GM10847 (cell line): Measurements from ENCODE around the gene SSTR5.

Source experiments
- POLR2A ChIP-seq: IDR thresholded peaks from 2 replicates; pipeline ENCODE4 v1.6.1; 2011; ENCODE audit not compliant: insufficient read length; ENCODE audit errors: extremely low read depth

The SSTR5 gene

DNA sequence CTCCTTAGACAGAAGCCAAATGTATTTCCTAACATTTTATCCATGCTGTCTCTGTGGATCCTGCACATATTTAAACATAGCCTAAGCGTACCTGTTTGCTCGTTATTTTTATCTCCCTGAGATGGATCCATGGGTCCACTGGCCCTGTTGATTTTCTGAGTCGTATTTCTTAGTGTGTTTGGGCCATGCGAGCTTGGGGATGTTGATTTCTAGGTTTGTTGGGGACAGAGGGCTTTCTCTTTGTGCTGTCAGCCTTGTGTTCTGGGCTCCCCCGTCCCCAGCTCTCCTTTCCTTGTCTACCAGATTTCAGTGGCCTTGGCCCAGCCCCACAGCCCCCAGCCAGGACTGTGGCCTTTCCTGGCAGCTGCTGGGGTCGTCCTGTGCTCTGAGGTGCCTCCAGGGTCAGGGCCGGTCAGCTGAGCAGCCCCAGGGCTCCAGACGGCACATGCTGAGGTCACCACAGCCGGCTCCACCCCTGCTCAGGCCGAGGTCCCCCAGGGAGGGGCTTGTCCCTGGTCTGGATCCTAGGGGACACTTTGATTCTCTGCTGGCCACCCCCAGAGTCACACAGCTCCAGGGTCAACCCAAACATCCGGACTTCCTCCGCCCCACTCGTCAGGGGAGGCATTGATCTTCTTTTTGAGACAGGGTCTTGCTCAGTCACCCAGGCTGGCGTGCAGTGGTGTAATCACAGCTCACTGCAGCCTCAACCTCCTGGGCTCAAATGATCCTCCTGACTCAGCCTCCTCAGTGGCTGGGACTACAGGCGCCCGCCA, 4.4 kb downstream of the SSTR5 start:
- TF ChIP-seq POLR2A = no peak

- TF ChIP-seq POLR2A = no peak
Measured at GRCh38 chr16:1077877-1078578, 5.5 kb downstream of the SSTR5 start.

GRCh38 chr16:1078579-1079021, 6.1 kb downstream of the SSTR5 start:
- TF ChIP-seq POLR2A = no peak

GRCh38 chr16:1079341-1079740, 6.8 kb downstream of the SSTR5 start:
- TF ChIP-seq POLR2A = no peak

GRCh38 chr16:1079786-1080525, 7.4 kb downstream of the SSTR5 start:
- no peak for TF ChIP-seq POLR2A

DNA sequence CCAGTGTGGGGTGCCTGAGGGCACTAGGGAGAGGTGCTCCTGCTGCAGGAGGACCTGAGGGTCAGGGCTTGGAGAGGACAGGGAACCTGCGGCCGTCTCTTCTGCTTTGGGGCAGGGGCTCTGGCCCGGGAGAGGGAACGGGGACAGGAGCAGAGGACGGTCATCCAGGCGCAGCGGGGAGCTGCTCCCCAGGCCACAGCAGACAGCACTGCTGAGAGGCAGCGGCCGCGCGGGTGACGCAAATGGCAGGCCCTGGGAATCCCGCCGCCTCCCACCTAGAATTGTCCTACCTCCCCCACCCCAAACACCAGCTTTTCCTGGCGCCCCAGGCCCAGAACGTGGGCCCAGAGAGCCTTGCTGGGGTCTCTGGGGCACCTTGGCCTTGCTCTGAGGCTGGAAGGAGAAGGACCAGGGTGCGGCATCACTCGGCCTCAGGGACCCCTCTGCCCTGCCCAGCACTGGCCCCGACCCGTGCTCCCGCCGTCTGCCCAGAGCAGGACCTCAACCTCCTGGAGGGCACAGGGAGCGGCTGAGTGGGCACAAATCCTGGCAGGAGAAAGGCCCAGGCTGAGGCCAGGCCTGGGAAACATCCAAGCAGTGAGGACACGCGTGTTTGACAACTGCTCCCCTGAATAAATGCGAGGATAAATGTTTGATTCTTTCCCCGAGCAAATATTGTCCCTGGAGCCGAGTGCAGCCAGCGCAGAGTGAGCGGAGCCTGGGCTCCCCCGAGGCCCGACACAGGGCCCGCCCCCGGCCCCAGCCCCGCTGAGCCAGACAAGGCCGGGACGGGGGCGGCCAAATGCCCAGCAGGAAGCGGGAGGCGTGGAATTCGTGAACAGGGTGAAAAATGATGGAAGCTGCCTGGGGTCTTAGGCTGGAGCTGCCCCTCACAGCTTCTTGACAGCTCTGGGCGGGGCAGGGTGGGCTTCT, 8.5 kb downstream of the SSTR5 start:
- no peak for TF ChIP-seq POLR2A

GRCh38 chr16:1081734-1082265, 9.3 kb downstream of the SSTR5 start:
- TF ChIP-seq POLR2A = no peak

DNA sequence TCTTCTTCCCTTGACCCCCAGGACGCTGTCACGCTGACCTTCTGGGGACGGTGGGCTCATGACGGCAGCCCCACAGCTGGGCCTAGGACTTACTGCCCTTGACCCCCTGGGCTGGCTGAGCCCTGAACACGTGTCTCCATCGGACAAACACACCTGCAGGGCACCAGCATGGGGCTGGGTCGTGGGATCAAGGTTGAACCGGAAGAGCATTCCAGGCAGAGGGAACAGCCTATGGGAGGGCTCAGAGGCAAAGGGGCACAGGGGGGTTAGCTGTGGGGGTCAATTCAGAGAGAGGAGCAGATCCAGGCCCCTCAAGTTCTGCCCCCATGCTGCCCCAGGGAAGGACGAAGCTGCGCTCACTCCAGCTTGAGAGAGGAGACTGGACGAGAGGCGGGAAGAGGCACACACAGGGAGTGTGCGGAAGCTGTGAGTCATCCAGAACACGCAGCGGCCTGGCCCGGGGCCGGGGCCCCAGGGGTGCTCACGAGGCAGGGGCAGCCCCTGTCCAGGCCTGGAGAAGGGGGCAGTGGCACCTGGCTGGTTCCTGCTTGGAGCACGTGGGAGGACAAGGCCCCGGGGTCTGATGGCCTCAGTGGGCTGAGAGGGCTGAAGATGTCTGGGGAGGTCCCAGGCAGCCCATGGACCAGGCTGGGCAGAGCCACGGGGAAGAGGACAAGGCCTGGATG, 9.9 kb downstream of the SSTR5 start:
- no peak for TF ChIP-seq POLR2A

- TF ChIP-seq POLR2A = no peak
Measured at GRCh38 chr16:1082952-1083675, 10.6 kb downstream of the SSTR5 start.

DNA sequence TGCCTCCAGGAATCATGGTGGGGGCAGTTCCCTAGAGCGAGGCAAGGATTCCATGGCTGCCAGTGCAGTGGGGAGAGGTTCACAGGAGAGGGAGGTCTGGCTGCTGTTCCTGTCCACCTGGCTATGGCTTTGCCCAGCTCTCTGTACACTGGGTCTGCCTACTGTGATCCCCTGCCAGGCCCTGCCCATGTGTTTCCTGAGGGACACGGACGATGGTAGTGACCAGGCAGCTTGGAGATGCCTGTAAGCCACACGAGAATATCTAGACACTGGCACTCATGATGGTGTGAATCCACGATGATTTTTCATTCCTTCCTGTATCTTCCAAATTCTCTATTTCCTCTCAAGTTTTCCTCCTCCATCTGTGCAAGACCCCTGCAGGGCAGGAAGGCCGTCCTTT, 12.4 kb downstream of the SSTR5 start:
- no peak for TF ChIP-seq POLR2A

DNA sequence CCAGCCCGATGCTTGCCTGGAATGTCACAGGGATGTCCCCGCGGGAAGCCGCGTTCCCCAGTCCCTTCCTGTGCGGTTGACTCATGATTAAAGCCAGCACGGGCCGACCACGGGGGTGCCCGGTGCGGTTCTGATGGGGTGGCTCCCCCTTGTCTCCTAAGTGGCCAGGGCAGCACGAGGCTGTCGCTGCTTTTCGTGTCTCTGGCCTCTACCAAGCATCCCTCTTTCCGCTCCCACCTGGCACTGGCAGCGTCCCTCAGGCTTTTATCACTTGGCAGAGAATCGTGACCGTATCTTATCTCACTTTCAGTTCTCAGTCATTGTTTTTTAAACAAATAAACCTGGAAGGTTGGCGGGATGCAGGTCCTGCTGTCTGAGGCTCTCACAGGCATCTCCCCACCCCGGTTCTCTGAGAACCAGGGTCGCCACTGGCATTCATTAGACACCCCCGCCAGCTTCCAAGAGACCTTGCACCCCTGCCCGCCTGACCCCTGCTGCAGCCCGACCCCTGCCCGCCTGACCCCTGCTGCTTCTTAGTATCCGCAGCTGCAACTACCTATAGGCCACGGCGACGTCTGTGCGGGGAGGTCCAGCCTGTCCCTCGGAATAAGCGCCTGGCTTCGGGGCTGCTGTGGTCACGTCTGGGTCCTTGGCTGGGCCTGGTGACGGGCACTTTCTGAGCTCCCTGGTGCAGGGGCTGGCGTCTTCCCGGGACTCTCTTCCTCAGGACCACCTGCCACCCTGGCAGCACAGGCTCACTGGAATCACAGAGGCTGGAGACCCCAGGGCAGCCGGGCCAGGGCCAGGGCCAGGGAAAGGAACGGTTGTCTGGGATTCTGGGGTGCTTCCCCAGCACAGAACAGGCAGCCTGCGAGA, 16.0 kb downstream of the SSTR5 start:
- no peak for TF ChIP-seq POLR2A

DNA sequence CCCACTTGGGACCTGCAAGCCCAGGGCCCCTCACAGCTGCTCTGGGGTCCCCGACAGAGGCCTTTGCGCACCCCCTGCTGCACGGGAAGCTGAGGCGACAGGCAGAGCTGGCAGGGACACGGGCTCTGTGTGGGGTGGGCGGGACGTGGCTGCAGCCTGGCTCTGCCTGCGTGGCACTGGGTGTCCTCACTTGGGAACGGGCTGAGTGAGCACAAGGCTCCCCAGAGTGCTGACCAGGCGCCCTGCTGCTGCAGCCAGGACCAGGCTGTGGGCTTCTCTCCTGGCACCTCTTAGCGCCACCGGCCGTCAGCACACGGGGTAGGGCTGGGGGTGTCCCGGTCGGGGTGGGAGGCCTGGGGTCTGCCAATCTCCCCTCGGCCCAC, 16.9 kb downstream of the SSTR5 start:
- TF ChIP-seq POLR2A = no peak
